ENCODE measurements around the gene PRDM15.

DNA sequence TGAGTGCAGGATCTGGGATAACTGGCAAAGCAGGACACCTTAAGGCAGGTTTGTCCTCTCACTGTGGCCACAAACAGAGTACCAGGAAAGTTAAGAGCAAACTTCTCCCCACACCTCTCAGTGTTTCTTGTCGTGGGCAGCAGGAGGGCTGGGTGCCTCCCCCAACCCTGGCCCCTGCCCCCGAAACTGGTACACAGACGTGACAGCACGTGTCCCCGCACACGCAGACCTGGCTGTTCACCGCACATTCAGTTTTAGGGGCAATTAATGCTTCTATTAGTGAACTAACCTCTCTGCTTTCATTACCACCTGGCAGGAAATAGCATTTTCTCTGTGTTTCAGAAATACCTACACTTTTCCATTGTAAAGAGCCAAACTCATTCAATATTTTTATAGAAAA is 79.4 kb downstream of the PRDM15 start:
- TF ChIP-seq, protein P1, sequence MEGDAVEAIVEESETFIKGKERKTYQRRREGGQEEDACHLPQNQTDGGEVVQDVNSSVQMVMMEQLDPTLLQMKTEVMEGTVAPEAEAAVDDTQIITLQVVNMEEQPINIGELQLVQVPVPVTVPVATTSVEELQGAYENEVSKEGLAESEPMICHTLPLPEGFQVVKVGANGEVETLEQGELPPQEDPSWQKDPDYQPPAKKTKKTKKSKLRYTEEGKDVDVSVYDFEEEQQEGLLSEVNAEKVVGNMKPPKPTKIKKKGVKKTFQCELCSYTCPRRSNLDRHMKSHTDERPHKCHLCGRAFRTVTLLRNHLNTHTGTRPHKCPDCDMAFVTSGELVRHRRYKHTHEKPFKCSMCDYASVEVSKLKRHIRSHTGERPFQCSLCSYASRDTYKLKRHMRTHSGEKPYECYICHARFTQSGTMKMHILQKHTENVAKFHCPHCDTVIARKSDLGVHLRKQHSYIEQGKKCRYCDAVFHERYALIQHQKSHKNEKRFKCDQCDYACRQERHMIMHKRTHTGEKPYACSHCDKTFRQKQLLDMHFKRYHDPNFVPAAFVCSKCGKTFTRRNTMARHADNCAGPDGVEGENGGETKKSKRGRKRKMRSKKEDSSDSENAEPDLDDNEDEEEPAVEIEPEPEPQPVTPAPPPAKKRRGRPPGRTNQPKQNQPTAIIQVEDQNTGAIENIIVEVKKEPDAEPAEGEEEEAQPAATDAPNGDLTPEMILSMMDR (conservative IDR thresholded peaks at IDR 0.05; ENCODE audit: low read length): no peak
- TF ChIP-seq EZH2phosphoT487 (IDR thresholded peaks at IDR 0.05; ENCODE audit: borderline replicate concordance, low read depth, low read length): no peak
